ACHN (cell line): ENCODE results near the gene NEXN.

Experiments used
- DNase-seq: peaks from one replicate; pipeline ENCODE4 v3.0.0-alpha.2; 2015
- in situ Hi-C: cut with HindIII; loops from 2 replicates; pipeline ENCODE4 v1.10.0; 2017; ENCODE audit warnings: low sequenced_read_pairs, low pct_ligation_motif_present, low pct_unique_long_range_greater_than_20kb

Gene NEXN

DNA sequence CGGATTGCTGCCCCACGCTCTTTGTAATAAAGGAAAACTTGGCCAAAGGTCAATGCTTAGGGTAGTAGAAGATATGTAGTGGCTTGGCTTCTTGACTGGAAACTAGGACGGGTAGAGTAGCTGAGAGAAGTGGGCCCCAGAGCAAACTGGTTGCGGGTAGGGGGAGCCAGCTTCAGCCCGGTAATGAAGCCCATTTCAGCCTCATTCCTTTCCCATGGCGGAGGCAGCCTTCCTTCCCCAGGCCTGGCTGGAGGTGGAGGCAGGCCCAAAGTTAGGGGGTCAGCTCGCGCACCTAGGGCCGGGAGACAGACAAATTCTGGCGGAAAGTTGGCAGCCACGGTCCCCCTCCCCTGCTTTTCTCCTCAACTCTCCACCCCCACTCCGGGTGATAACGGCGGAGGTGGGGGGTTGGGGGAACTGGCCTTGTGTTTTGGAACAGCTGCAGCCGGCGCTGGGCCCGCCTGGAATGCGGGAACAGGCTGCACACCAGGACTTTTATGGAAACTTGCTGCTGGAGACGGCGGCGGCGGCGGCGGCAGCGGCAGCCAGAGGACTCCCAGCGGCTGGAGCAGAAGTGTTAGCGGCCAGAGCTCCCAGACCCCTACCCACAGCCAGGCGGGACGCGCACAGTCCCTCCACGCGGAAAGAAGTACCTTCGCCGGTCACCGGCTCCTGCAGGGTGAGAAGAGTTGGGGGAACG is at the start of gene NEXN:
NEXN (plus strand) TSS at position 544 of the 700 bp plus-strand sequence. CDS start 27,483 bp downstream, outside the sequence.
- in situ Hi-C loops: no loop called here
- DNase-seq: peak; percentile 68

- in situ Hi-C loops: no loop called here
- no peak for DNase-seq
Observed at GRCh38 chr1:77841574-77841973, 46.9 kb upstream of the NEXN start.

- in situ Hi-C loops: no loop called here
- no peak for DNase-seq
Observed at GRCh38 chr1:77845951-77846350, 42.5 kb upstream of the NEXN start.

- DNase-seq: no peak
- in situ Hi-C loops: no loop called here
Observed at GRCh38 chr1:77846966-77847365, 41.5 kb upstream of the NEXN start.

DNA sequence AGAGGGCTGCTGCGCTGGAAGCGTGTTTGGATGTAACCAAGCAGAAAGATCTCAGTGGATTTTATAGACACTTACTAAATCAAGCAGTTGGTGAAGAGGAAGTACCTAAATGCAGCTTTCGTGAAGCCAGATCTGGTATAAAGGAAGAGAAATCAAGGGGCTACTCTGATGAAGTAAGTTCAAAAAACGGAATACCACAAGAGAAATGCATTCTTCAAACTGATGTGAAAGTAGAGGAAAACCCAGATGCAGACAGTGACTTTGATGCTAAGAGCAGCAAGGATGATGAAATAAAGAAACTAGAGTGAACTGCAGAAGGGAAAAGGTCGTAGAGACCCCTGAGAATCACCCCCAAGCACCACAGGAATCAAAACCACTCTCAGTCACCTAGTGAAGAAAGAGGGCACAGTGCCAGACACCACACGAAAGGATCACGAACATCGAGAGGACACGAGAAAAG is 40.8 kb upstream of the NEXN start:
- in situ Hi-C loops: no loop called here
- DNase-seq: no peak

DNA sequence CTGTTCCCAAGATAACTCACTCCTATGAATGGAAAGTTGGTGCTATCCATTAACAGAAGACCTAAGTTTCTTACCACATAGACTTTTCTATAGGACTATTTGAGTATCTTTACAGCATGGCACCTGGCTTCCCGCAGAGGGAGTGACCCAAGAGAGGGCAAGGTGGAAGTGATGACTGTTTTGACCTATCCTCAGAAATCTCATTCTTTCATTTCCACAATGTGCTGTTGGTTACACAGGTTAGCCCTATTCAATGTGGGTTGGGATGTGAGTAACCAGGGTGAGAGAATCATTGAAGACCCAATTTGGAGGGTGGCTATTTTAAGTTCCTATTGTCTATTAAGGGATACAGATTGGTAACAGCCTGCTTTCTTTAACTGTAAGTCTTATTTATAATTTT is 38.3 kb upstream of the NEXN start:
- in situ Hi-C loops: no loop called here
- no peak for DNase-seq

- in situ Hi-C loops: no loop called here
Observed at GRCh38 chr1:77857552-77857951, 30.9 kb upstream of the NEXN start.

DNA sequence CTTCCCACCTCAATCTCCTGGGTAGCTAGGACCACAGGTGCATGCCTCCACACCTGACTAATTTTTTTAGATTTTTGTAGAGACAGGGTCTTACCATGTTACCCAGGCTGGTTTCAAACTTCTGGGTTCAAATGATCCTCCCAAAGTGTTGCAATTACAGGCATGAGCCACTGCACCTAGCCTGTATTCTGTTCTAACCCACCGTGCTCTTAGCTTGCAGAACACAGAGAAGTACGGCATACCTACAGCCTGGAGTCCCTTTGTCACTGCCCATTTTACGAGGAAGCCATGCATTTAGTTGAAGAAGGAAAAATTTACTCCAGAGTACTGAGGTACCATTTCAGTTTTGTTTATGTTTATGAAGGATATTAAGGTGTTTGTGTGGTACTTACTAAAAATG is 29.7 kb upstream of the NEXN start:
- no peak for DNase-seq
- in situ Hi-C loops: no loop called here

More at GRCh38 chr1:77857552-77857951, 30.9 kb upstream of the NEXN start:
- no peak for DNase-seq

- in situ Hi-C loops: no loop called here
- no peak for DNase-seq
Observed at GRCh38 chr1:77859248-77859647, 29.2 kb upstream of the NEXN start.

DNA sequence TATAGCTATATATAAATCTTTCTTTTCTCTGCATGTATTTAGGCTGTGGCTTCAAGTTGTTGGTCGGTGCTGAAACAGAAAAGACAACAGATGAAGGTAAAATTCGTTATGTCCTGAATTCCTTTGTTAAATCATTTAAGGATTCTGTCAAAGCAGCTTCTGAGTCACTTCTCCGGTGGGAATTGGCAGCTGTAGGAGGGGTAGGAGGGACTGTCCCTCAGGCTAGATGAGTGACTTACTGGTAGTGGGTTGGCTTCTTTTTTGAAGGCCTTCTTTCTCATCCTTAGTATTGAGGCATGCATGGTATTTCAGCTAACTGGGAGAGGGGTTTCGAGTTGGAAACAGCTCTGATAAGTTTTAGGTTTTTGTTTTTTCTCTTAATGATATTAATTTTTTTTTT is 22.1 kb upstream of the NEXN start:
- in situ Hi-C loops: no loop called here
- peak; percentile 17 for DNase-seq

GRCh38 chr1:77872645-77873044 is 15.8 kb upstream of the NEXN start:
- in situ Hi-C loops: no loop called here
- DNase-seq: no peak

DNA sequence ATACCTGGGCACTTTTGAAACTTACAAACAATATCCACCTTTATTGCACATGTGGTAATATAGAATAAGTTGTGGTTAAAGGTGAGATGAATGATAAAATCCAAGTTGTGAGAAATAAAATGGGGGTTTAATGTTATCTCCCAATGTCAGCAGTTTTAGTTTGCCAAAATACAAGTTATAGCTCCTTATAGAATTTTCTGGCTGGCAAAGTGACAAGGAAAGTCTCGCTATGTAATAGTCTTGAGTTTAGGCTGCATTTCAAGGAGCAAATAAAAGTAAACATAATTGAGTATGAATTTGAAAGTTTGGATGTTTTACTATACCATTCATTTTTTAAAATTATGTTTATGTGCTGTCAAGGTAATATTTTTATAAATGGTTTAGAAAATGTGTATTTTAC is 15.0 kb upstream of the NEXN start:
- DNase-seq: no peak
- in situ Hi-C loops: no loop called here

DNA sequence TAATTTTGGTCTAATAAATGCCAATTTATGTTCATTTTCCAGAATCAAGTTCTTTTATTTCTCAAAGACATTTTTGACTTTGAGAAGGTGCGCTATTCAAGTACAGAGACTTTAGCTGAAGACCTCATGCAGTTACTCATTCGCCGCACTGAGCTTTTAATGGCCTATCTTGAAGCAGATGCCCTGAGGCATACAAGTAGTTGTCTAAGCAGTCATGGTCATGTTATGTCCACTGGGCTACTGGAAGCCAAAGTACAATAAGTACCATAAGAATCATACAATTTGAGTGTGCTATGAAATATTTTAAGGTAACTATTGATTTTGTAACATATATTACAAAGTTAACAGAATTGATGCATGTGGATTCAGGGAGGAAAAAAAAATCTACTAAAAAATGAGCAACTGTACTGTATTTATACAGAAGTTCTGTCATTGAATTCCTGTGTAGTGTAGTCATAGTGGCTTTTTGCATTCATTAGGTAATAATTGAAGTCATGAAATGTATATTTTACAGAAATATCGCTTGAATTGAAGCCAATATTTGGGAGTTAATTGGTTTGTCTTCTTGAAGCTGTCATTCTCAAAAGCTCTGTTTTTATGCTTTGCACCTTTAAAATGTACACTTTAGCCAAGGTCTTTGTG is 13.5 kb upstream of the NEXN start:
- in situ Hi-C loops: no loop called here
- no peak for DNase-seq

DNA sequence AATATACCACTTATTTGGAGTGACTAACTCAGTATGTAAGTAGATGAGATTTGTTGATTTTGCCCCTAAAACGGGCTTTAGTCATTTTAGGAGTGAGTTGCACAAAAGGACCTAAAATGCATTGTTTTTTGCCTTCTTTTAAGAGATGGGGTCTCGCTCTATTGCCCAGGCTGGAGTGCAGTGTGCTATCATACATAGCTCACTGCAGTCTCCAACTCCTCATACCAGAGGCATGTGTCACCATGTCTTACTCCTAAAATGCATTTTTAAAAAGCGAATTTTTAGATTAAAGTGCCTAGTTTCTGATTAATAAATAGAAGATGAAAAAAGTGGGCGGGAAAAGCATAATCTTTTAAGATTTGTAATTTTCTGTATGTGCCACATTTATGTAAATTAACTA is 11.5 kb upstream of the NEXN start:
- in situ Hi-C loops: no loop called here
- peak; percentile 56 for DNase-seq

DNA sequence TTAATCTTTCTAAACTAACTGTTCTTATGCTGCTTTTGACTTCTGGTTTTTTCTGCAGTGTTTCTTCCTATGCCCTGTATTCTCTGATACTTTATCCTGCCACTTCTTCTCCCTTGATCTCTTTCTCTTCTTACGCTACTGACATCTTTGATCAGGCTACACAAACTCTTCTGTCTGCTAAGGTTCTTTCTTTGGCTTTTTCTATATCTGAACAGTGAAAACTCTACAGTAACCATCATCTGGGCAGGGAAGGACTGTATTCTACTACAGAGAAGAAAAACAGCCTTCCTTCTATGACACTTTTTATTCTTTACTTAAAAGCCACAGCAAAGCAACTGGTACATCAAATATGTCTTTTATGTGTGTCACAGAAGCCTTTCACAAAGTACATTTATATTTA is 7.4 kb upstream of the NEXN start:
- no peak for DNase-seq
- in situ Hi-C loops: no loop called here

GRCh38 chr1:77882411-77882810 is 6.0 kb upstream of the NEXN start:
- in situ Hi-C loops: no loop called here
- DNase-seq: no peak

DNA sequence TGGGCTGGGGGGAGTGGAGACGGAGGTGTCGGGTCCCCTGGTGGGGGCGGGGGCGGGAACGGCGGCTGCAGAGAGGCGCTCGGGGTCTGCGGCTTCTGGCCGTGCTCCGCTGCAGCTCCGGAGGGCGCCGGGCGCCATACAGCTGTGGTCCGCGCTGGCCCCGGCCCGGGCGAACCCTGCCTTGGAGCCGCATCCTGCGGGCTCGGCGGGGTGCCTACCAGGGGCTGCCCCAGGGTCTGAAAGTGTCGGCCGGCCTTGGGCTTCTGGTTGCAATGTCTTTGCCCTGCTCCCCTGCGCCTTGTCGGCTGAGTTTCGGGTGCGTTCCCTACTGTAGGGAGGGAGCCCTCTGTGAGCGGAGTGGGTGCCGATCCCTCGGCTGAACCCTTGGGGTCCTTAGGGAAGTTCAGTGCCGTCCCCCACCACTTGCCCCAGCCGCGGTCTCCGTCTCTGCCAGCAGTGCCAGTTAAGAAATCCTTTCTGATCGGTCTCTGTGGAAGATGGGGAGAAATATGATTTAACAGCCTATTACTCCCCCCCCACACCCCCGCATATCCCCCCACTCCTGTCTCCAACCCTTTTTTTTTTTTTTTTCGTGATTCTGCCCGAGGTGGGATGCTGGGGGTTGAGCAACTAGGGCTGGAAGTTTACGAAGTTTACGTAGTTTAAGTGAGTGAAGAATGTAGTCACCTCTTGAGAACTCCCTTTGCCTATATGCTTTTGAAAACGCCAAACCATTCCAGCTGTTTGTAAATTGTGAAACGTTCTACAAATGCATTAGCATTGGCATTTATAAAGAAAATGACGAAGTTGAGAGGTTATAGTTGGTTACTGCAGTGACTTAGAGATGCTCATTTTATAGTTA is 588 bp downstream of the NEXN start:
- in situ Hi-C loops: no loop called here
- peak; percentile 62 for DNase-seq

DNA sequence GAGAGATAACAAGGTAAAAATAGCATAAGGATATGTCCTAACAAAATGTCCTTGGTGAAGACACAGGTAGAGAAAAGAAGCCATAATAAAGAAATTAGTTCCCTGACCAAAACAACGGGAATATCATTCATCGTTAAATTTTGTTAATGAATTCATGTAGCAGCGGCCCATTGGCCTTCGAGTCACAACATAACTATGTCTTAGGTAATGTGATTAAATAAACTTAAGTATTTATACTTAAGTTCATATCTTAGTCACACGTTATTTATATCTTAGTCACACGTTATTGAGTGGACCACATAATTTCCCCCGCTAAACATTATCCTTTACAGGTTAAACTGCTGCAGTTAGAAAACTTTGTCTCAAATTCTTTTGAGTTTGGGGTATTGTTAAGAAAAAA is 1.2 kb downstream of the NEXN start:
- DNase-seq: peak; percentile 90
- in situ Hi-C loops: no loop called here

GRCh38 chr1:77891200-77891599 is 2.8 kb downstream of the NEXN start:
- no peak for DNase-seq
- in situ Hi-C loops: no loop called here
